PC-3 (cell line): Measurements from ENCODE around the gene PRIMA1. TPM values are rescaled to one million over a fixed set of nuclear protein-coding genes. Genes with fewer than 3 reads are reported as not detected.

Experiments
- ATAC-seq: fragments of 200-7000 bp; cut with Tn5 transposase; 2 replicates; pipeline ENCODE4 v1.9.1; 2020; ENCODE audit warnings: mild to moderate bottlenecking, moderate library complexity
- BruUV-seq: library from RNA; stranded (reverse); fragments of 400-500 nt; replicated peaks from 2 replicates; lab custom pipeline; 2021; lab: Mats Ljungman, UMichigan
- CTCF ChIA-PET: fragments of 300-600 bp; sonication (Branson Sonifier 250); formaldehyde crosslinking; loops from one replicate; lab custom pipeline; 2022; ENCODE audit warnings: antibody characterized with exemption; lab: Charles Lee
- POLR2A ChIA-PET: fragments of 300-600 bp; sonication (Branson Sonifier 250); formaldehyde crosslinking; loops from one replicate; lab custom pipeline; 2022; ENCODE audit warnings: antibody characterized with exemption; ENCODE audit not compliant: unreplicated experiment; lab: Charles Lee
- DNase-seq: peaks from one replicate; pipeline ENCODE4 v3.0.0-alpha.2; 2015
- H2AFZ ChIP-seq: fragments of 300-600 bp; sonication (generic); 2 replicates; pipeline ENCODE4 v1.6.0; 2016; ENCODE audit warnings: antibody characterized with exemption, low read length
- H3F3A ChIP-seq: fragments of 300-600 bp; sonication (generic); one replicate; pipeline ENCODE4 v1.6.0; 2017; ENCODE audit warnings: antibody characterized with exemption, low read length, control low read depth, mild to moderate bottlenecking; ENCODE audit not compliant: unreplicated experiment
- H3K27ac ChIP-seq: fragments of 300-600 bp; sonication (generic); 2 replicates; pipeline ENCODE4 v1.5.1; 2016; ENCODE audit warnings: mild to moderate bottlenecking, low read length
- H3K27me3 ChIP-seq: fragments of 300-600 bp; sonication (generic); 2 replicates; pipeline ENCODE4 v1.6.1; 2016; ENCODE audit warnings: low read length, mixed read lengths
- H3K36me3 ChIP-seq: fragments of 300-600 bp; sonication (generic); 2 replicates; pipeline ENCODE4 v1.6.1; 2016; ENCODE audit warnings: low read depth, mixed run types, low read length, mixed read lengths
- H3K4me1 ChIP-seq: fragments of 300-600 bp; sonication (generic); 2 replicates; pipeline ENCODE4 v1.5.1; 2016; ENCODE audit warnings: low read length; ENCODE audit not compliant: insufficient read depth
- H3K4me2 ChIP-seq: fragments of 300-600 bp; sonication (generic); 2 replicates; pipeline ENCODE4 v1.6.0; 2016; ENCODE audit warnings: low read length
- H3K4me3 ChIP-seq: fragments of 300-600 bp; sonication (generic); 2 replicates; pipeline ENCODE4 v1.5.1; 2016; ENCODE audit warnings: mild to moderate bottlenecking, low read length, mixed read lengths
- H3K79me2 ChIP-seq: fragments of 300-600 bp; sonication (generic); 2 replicates; pipeline ENCODE4 v1.6.1; 2017; ENCODE audit warnings: low read length, mixed read lengths
- H3K9ac ChIP-seq: fragments of 300-600 bp; sonication (generic); 2 replicates; pipeline ENCODE4 v1.6.0; 2016; ENCODE audit warnings: mild to moderate bottlenecking, low read length
- H3K9me2 ChIP-seq: fragments of 300-600 bp; sonication (generic); replicated peaks from 2 replicates; pipeline ENCODE4 v1.6.1; 2016; ENCODE audit warnings: mixed run types, low read length, mixed read lengths
- H3K9me3 ChIP-seq: fragments of 300-600 bp; sonication (generic); 2 replicates; pipeline ENCODE4 v1.6.1; 2016; ENCODE audit warnings: low read length, mixed read lengths
- H4K20me1 ChIP-seq: fragments of 300-600 bp; sonication (generic); 2 replicates; pipeline ENCODE4 v1.6.1; 2016; ENCODE audit warnings: low read length, mixed read lengths
- EZH2 ChIP-seq: fragments of 300-600 bp; sonication (generic); IDR thresholded peaks from one replicate; pipeline ENCODE4 v1.6.1; 2017; ENCODE audit warnings: antibody characterized with exemption, mild to moderate bottlenecking, low read length; ENCODE audit not compliant: unreplicated experiment
- EZH2phosphoT487 ChIP-seq: fragments of 300-600 bp; sonication (generic); IDR thresholded peaks from 2 replicates; pipeline ENCODE4 v1.6.1; 2018; ENCODE audit warnings: mild to moderate bottlenecking, antibody characterized with exemption, low read length, borderline replicate concordance
- intact Hi-C: fragments of 100-400 bp; cut with micrococcal nuclease; formaldehyde crosslinking; loops from 2 replicates; pipeline ENCODE4 v1.9.0; 2023
- total RNA-seq: library from RNA; depleted of rRNA; stranded (reverse); fragments of >200 nt; gene quantifications from 2 replicates; pipeline ENCODE4 v1.2.3, GENCODE V29; 2014
- TF ChIP-seq, protein P1 (sequence below): fragments of 300-600 bp; sonication (generic); conservative IDR thresholded peaks from 2 replicates; pipeline ENCODE4 v1.5.1; 2017; ENCODE audit warnings: antibody characterized with exemption, low read depth, mild to moderate bottlenecking, low read length

The PRIMA1 gene
- total RNA-seq, 1 experiment from 2014 or later = 0.04 TPM

DNA sequence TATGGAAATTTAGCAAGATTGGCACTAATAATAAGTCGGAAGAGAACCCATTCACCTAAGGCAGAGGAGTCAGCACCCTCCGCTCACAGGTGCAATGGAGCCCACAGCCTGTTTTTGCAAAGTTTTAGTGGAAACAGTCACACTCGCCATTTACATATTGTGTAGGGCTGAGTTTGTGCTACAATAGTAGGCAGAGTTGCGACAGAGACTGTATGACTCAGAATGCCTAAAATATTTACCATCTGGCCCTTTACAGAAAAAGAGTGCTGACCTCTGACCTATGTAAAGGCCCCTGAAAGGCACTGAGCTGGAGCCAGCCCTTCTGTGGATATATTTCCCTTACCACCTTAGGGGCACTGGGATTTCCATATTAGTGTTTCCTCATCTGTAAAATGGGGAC lies 79.0 kb downstream of the PRIMA1 start:
- BruUV-seq = no TSS peak
- Histone ChIP-seq H2AFZ (no peak overlapping the region), H3K9me3 (no peaks in the 10 kb centered on the region), H3K9me2 (no peaks in the 10 kb centered on the region), H3F3A (no peaks in the 10 kb centered on the region), H3K27ac (no peak overlapping the region), H3K4me3 (no peak overlapping the region), H4K20me1 (no peaks in the 10 kb centered on the region), H3K27me3 (peaks cover 69% of the 10 kb centered on the region), H3K36me3 (no peaks in the 10 kb centered on the region), H3K4me2 (no peak overlapping the region), H3K4me1 (no peaks in the 10 kb centered on the region), H3K79me2 (no peaks in the 10 kb centered on the region), H3K9ac (no peak overlapping the region)
- no peak for DNase-seq
- TF ChIP-seq EZH2 (no peak), EZH2phosphoT487 (no peak)
- TF ChIP-seq, protein P1, sequence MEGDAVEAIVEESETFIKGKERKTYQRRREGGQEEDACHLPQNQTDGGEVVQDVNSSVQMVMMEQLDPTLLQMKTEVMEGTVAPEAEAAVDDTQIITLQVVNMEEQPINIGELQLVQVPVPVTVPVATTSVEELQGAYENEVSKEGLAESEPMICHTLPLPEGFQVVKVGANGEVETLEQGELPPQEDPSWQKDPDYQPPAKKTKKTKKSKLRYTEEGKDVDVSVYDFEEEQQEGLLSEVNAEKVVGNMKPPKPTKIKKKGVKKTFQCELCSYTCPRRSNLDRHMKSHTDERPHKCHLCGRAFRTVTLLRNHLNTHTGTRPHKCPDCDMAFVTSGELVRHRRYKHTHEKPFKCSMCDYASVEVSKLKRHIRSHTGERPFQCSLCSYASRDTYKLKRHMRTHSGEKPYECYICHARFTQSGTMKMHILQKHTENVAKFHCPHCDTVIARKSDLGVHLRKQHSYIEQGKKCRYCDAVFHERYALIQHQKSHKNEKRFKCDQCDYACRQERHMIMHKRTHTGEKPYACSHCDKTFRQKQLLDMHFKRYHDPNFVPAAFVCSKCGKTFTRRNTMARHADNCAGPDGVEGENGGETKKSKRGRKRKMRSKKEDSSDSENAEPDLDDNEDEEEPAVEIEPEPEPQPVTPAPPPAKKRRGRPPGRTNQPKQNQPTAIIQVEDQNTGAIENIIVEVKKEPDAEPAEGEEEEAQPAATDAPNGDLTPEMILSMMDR = no peak
- ATAC-seq = no peak
- POLR2A ChIA-PET = no interaction called here
- intact Hi-C loops = no loop called here
- CTCF ChIA-PET = no interaction called here

DNA sequence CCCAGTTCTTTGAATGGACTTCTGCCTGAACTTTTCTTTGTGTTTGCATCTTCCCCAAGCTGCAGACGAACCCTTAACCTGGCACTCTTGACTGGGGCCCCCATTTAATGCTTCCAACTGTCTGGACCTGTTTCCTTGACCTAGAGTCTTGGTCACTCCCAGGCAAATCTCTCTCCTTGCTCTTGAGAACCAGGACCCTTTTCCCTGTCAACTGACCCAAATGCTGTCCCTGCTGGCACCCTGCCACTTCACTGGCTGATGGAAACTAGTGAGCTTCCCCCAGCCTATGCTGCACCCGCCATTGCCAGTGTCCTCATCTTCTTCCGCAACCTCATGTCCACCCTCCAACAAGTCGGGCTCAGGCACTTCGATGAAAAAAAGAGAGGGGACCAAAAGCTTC lies 79.5 kb downstream of the PRIMA1 start:
- no peaks in the 10 kb centered on the region for H4K20me1 ChIP-seq
- peaks cover 69% of the 10 kb centered on the region for H3K27me3 ChIP-seq
- CTCF ChIA-PET = no interaction called here
- no peaks in the 10 kb centered on the region for H3K36me3 ChIP-seq
- no TSS peak for BruUV-seq
- TF ChIP-seq, protein P1 = no peak
- TF ChIP-seq EZH2 (no peak), EZH2phosphoT487 (no peak)
- H3K4me2 ChIP-seq = no peak overlapping the region
- H3K79me2 ChIP-seq = no peaks in the 10 kb centered on the region
- no peak overlapping the region for H3K27ac ChIP-seq
- H3K9me3 ChIP-seq = no peaks in the 10 kb centered on the region
- no peaks in the 10 kb centered on the region for H3K9me2 ChIP-seq
- ATAC-seq = no peak
- no peak for DNase-seq
- no peak overlapping the region for H3K4me3 ChIP-seq
- H3F3A ChIP-seq = no peaks in the 10 kb centered on the region
- POLR2A ChIA-PET = no interaction called here
- no peaks in the 10 kb centered on the region for H3K4me1 ChIP-seq
- H2AFZ ChIP-seq = no peak overlapping the region
- intact Hi-C loops = no loop called here
- H3K9ac ChIP-seq = no peak overlapping the region

DNA sequence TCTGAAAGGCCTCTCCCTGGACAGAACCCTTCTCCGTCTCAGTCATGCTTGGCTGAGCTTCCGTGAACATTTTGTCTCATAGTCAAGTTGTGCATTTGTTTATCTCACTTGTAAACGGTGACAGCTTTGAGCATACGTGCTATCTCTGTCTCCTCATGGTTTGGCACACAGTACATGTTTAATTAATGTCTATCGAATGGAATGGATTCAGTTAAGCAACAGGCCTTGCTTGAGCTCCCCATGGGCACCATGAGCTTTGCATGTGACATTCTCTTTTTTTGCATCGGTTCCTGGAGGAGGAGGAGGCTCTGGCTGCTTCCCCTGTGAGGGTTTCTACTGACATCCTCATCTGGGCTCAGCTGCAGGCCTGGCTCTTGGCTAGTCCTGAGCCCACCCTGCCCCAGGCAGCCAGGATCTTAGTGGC lies 80.0 kb downstream of the PRIMA1 start:
- Histone ChIP-seq H3K4me3 (no peak overlapping the region), H4K20me1 (no peaks in the 10 kb centered on the region), H3K9me3 (no peaks in the 10 kb centered on the region), H3F3A (no peaks in the 10 kb centered on the region), H2AFZ (no peak overlapping the region), H3K9me2 (no peaks in the 10 kb centered on the region), H3K4me2 (no peak overlapping the region), H3K27me3 (peaks cover 71% of the 10 kb centered on the region), H3K9ac (no peak overlapping the region), H3K27ac (no peak overlapping the region), H3K36me3 (no peaks in the 10 kb centered on the region), H3K4me1 (no peaks in the 10 kb centered on the region), H3K79me2 (no peaks in the 10 kb centered on the region)
- DNase-seq (no peak), ATAC-seq (no peak)
- ChIA-PET CTCF (no interaction called here), POLR2A (no interaction called here)
- no TSS peak for BruUV-seq
- TF ChIP-seq EZH2 (no peak), EZH2phosphoT487 (no peak)
- TF ChIP-seq, protein P1 = no peak
- intact Hi-C loops = no loop called here
